HPDE6-E6E7 (cell line): ENCODE data around the gene AP1S2.

Experiments used
- DNase-seq: peaks from one replicate; pipeline ENCODE4 v3.0.0; 2011; ENCODE audit warnings: missing footprints; ENCODE audit errors: extremely low spot score

Gene AP1S2

GRCh38 chrX:15812192-15812938, 42.2 kb downstream of the AP1S2 start:
- no peak for DNase-seq

DNA sequence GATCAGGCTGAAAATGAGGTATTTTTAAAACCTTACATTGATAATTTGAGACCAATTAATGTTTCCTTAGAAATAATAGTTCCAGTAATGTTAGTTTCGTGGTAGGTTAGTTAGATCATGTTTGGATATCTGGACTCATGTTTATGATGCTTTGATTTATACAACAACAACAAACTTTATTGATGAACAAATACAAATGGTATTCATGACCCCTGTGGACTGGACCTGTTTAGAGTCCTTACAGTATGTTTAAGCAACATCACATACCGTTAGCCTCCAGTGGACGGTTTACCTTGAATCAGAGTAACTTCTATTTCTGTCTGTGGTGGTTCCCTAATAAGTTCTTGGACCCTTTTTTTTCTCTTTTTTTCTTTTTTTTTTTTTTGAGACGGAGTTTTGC, 46.4 kb downstream of the AP1S2 start:
- no peak for DNase-seq

DNA sequence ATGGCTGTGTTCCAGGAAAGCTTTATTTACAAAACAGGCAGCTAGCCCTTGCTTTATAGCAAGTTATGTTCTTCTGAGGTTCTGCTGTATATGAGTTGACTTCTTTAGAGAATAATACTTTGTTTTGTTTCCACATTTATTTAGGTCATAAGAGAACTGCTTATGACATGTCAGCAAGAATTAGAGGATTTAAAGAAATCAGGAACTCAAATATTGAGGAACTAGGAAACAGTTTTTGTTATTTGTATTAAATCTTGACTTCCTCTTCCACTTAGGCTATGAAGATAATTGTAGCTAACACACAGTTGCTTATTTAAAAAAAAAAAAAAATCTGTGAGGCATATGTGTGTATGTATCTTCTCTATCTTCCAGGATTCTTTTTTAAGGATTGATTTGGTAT, 50.0 kb downstream of the AP1S2 start:
- no peak for DNase-seq

GRCh38 chrX:15797707-15798106, 56.9 kb downstream of the AP1S2 start:
- DNase-seq = no peak

GRCh38 chrX:15790769-15791290, 63.8 kb downstream of the AP1S2 start:
- no peak for DNase-seq

DNA sequence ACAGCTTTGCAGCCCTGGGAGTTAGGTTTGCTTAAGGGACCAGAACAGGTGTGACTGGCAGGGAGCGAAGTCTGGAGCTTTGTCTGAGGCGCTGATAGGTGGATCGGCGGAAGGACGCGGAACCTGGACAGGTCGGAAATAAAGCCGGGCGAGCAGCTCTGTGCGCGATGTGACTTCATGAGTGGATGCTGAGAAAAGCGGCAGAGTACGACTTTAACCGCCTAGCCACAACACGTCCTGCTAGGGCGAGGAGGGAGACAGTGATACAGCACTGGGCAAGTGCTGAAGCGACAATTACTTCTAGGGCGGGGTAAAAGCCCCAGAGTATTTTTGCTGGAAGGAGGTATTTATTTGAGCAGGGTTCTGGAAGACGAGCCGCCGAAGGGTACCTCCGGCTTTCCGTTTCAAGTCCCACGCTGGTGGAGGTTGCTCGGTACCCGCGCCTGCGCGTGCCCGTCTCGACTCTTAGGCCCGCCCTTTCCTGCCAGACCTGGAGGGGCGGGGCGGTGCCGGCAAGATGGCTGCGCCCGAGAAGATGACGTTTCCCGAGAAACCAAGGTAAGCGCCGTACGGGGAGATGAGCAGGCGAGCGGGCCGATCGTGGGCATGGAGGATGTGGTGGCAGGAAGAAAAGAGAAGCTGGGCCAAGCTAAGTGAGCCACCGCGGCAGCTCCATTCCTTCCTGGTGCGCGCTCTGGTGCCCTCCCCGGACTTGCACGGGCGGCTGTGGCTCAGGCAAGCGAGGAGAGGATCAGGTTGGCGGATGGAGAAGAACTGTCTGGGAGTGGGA, 64.4 kb downstream of the AP1S2 start, which contains the start of gene ZRSR2:
TSS of gene ZRSR2 (plus strand) at position 506 of the 790 bp plus-strand sequence. CDS start at position 518, 12 bp downstream.
- peak; percentile 83 for DNase-seq

GRCh38 chrX:15786915-15787314, 67.7 kb downstream of the AP1S2 start:
- no peak for DNase-seq

GRCh38 chrX:15785176-15785750, 69.3 kb downstream of the AP1S2 start:
- DNase-seq = no peak

DNA sequence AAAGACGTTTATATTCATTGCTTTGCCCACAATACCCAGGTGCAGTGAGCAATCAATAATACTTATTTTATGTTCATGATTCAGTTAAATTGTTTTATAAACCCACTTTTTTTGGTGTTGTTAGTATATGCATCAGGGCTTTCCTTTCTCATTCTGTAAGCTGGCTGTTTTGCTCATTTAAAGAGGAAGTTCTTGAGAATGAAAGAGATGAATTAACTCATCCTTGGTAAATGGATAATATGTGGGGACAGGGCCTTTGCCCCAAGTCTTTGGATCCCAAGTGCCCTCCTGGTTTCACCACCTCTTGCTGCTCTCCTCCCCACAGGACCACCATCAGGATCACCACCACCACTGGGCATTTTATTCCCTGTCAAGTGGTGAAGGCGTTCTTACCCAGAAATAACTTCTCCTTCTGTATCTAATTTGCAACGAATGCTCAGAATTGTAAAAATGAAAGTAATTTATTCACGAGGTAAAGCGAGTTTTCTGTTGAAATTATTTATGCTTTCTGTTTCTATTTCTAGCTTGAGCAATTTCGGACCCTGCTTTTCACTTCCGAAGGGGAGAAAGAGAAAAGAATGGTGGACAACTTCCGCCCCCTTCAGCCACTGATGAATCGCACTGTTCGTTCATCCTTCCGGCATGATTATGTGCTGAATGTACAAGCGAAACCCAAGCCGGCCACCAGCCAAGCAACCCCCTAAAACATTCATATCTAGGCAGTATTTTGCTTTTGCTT, 72.5 kb downstream of the AP1S2 start:
- DNase-seq = no peak
